ENCODE data around the gene INTS3. TPM values are rescaled to one million over a fixed set of nuclear protein-coding genes. Genes with fewer than 3 reads are reported as not detected.
"Not testable (repeated sequence)": the region's sequence is repeated elsewhere in the genome, so short reads cannot be mapped to it uniquely, and the experiment has no call there.

The INTS3 gene
- total RNA-seq, 6 experiments from 2014 or later = 33.6 to 43.8 (median 36.4) TPM

GRCh38 chr1:153723687-153724086 is 4.2 kb upstream of the INTS3 start:
- Mint-ChIP-seq H3K27ac (no peak overlapping the region), H3K4me3 (no peak overlapping the region), H3K36me3 (ENCODE audit: low read depth) (no peaks in the 10 kb centered on the region), H3K4me1 (ENCODE audit: low read depth) (peaks cover under 1% of the 10 kb centered on the region; the same call in 1 of the 2 replicates), H3K27me3 (ENCODE audit: insufficient read depth) (peaks cover 7% of the 10 kb centered on the region), H3K9me3 (no peaks in the 10 kb centered on the region)
- DNase-seq = no peak
- no peak for TF ChIP-seq CTCF (IDR thresholded peaks at IDR 0.05)

GRCh38 chr1:153724634-153725033 is 3.2 kb upstream of the INTS3 start:
- not testable (repeated sequence) for DNase-seq; H3K9me3 Mint-ChIP-seq; H3K27ac Mint-ChIP-seq; H3K4me3 Mint-ChIP-seq; H3K36me3 Mint-ChIP-seq (ENCODE audit: low read depth); H3K27me3 Mint-ChIP-seq (ENCODE audit: insufficient read depth)
- peaks cover 10% of the 10 kb centered on the region for H3K4me1 Mint-ChIP-seq (ENCODE audit: low read depth)

GRCh38 chr1:153728305-153729066 is 636 bp downstream of the INTS3 start:
- H3K36me3 Mint-ChIP-seq (ENCODE audit: low read depth) = peaks cover 16% of the 10 kb centered on the region
- H3K9me3 Mint-ChIP-seq = no peaks in the 10 kb centered on the region
- peak overlapping the region; percentile 93 for H3K4me3 Mint-ChIP-seq
- no peak; the same call in 1 of the 2 replicates for TF ChIP-seq CTCF (IDR thresholded peaks at IDR 0.05)
- peak overlapping the region; percentile 93 for H3K27ac Mint-ChIP-seq
- DNase-seq = peak; percentile 15
- peaks cover 27% of the 10 kb centered on the region for H3K4me1 Mint-ChIP-seq (ENCODE audit: low read depth)
- peaks cover 3% of the 10 kb centered on the region for H3K27me3 Mint-ChIP-seq (ENCODE audit: insufficient read depth)

GRCh38 chr1:153730468-153730988 is 2.7 kb downstream of the INTS3 start:
- H3K27ac Mint-ChIP-seq = peak overlapping the region; percentile 64
- H3K4me3 Mint-ChIP-seq = peak overlapping the region; percentile 93
- peaks cover 3% of the 10 kb centered on the region for H3K27me3 Mint-ChIP-seq (ENCODE audit: insufficient read depth)
- peaks cover 32% of the 10 kb centered on the region for H3K4me1 Mint-ChIP-seq (ENCODE audit: low read depth)
- TF ChIP-seq CTCF (IDR thresholded peaks at IDR 0.05) = no peak
- H3K9me3 Mint-ChIP-seq = no peaks in the 10 kb centered on the region
- DNase-seq = no peak
- H3K36me3 Mint-ChIP-seq (ENCODE audit: low read depth) = peaks cover 16% of the 10 kb centered on the region

- H3K27ac Mint-ChIP-seq = no peak overlapping the region
- no peak for TF ChIP-seq CTCF (IDR thresholded peaks at IDR 0.05)
- H3K36me3 Mint-ChIP-seq (ENCODE audit: low read depth) = peaks cover 16% of the 10 kb centered on the region
- H3K27me3 Mint-ChIP-seq (ENCODE audit: insufficient read depth) = no peaks in the 10 kb centered on the region
- H3K4me3 Mint-ChIP-seq = no peak overlapping the region
- H3K4me1 Mint-ChIP-seq (ENCODE audit: low read depth) = peaks cover 29% of the 10 kb centered on the region
- no peak for DNase-seq
- H3K9me3 Mint-ChIP-seq = no peaks in the 10 kb centered on the region
These were observed 6.1 kb downstream of the INTS3 start for GRCh38 chr1:153733970-153734369.

- H3K36me3 Mint-ChIP-seq (ENCODE audit: low read depth) = peaks cover 16% of the 10 kb centered on the region
These were observed 6.7 kb downstream of the INTS3 start for GRCh38 chr1:153734396-153735089.

More at GRCh38 chr1:153734396-153735089, 6.7 kb downstream of the INTS3 start:
- no peak for DNase-seq
- Mint-ChIP-seq H3K9me3 (no peaks in the 10 kb centered on the region), H3K4me1 (ENCODE audit: low read depth) (peaks cover 23% of the 10 kb centered on the region), H3K4me3 (no peak overlapping the region), H3K27ac (peak overlapping the region; percentile 9; the same call in 1 of the 2 replicates), H3K27me3 (ENCODE audit: insufficient read depth) (no peaks in the 10 kb centered on the region)
- TF ChIP-seq CTCF (IDR thresholded peaks at IDR 0.05) = no peak

Measured in HFFc6 (cell line).